HG02840 (cell line): Measurements from ENCODE around the gene CRYZL1.
"Not testable (repeated sequence)": the region's sequence is repeated elsewhere in the genome, so short reads cannot be mapped to it uniquely, and the experiment has no call there.

ENCODE experiments used
- ATAC-seq: cut with Tn5 transposase; IDR thresholded peaks from one replicate; pipeline ENCODE4 v1.9.1; 2021; ENCODE audit warnings: mild to moderate bottlenecking, moderate library complexity, moderate number of reproducible peaks; ENCODE audit not compliant: unreplicated experiment, low FRiP score

CRYZL1 gene

GRCh38 chr21:33641352-33642026 is at the start of gene CRYZL1:
Gene CRYZL1 (minus strand): TSS chr21:33641741. CDS start chr21:33631551, 10,190 bp downstream.
- peak; percentile 83 for ATAC-seq

GRCh38 chr21:33690874-33691273 is 49.3 kb upstream of the CRYZL1 start:
- ATAC-seq: no peak

GRCh38 chr21:33688353-33688752 is 46.8 kb upstream of the CRYZL1 start:
- no peak for ATAC-seq

GRCh38 chr21:33687634-33688033 is 46.1 kb upstream of the CRYZL1 start:
- ATAC-seq: no peak

- ATAC-seq: no peak
Measured at GRCh38 chr21:33686386-33686785, 44.8 kb upstream of the CRYZL1 start.

GRCh38 chr21:33685613-33686197 is 44.2 kb upstream of the CRYZL1 start:
- ATAC-seq: no peak

- no peak for ATAC-seq
Measured at GRCh38 chr21:33684923-33685560, 43.5 kb upstream of the CRYZL1 start.

GRCh38 chr21:33684068-33684467 is 42.5 kb upstream of the CRYZL1 start:
- no peak for ATAC-seq

GRCh38 chr21:33682992-33683627 is 41.6 kb upstream of the CRYZL1 start:
- ATAC-seq: no peak

GRCh38 chr21:33680870-33681269 is 39.3 kb upstream of the CRYZL1 start:
- no peak for ATAC-seq

- ATAC-seq: no peak
Measured at GRCh38 chr21:33677450-33677849, 35.9 kb upstream of the CRYZL1 start.

GRCh38 chr21:33676666-33677065 is 35.1 kb upstream of the CRYZL1 start:
- not testable (repeated sequence) for ATAC-seq

- no peak for ATAC-seq
Measured at GRCh38 chr21:33674226-33674625, 32.7 kb upstream of the CRYZL1 start.

- ATAC-seq: no peak
Measured at GRCh38 chr21:33673473-33673872, 31.9 kb upstream of the CRYZL1 start.

- no peak for ATAC-seq
Measured at GRCh38 chr21:33670076-33670978, 28.8 kb upstream of the CRYZL1 start.

GRCh38 chr21:33668620-33669019 is 27.1 kb upstream of the CRYZL1 start:
- no peak for ATAC-seq

- no peak for ATAC-seq
Measured at GRCh38 chr21:33668180-33668579, 26.6 kb upstream of the CRYZL1 start.

- ATAC-seq: no peak
Measured at GRCh38 chr21:33667636-33668035, 26.1 kb upstream of the CRYZL1 start.

GRCh38 chr21:33666153-33666552 is 24.6 kb upstream of the CRYZL1 start:
- no peak for ATAC-seq

- no peak for ATAC-seq
Measured at GRCh38 chr21:33664135-33664534, 22.6 kb upstream of the CRYZL1 start.
